ENCODE results near the gene SLC66A1.
A peak's percentile ranks its signal among the peaks of the same experiment; 100 is the strongest.

SLC66A1 gene

GRCh38 chr1:19325958-19326747 lies 14.0 kb downstream of the SLC66A1 start:
- no peak for DNase-seq

DNA sequence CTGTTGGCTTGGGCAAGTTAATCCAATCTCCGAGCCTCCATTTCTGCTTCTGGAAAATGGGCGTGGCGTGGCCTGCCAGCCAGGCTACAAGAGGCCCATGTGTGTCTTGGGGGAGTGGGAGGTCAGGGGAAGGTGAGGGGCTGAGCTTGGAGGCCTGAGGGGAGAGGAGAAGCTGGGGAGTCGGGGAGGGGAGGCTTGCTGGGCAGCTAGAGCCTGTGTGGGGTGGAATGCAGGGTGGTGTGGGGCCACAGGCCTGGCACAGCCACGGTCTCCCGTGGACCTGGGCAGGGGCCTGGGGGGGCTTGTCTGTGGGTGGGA lies 14.6 kb downstream of the SLC66A1 start:
- DNase-seq, result no peak

GRCh38 chr1:19327301-19327700 lies 15.2 kb downstream of the SLC66A1 start:
- DNase-seq, result no peak

DNA sequence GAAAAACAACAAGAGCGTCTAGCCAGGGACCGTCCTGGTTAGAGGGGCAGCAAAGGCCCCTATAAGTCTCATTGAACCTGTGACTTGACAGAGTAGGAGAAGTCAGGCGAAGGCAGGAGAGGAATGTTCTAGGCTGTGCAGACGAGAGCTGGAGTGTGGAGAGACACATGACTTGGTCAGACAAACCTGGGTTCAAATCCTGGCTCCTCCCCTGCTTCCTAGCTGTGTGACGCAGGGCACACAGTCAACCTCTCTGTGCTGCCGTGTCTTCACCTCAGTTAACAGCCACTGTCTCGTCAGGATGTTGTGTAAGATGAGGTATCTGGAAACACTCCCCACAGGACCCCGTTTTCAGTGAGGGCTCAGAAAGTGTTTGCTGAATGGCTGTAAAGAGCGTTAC lies 15.6 kb downstream of the SLC66A1 start:
- no peak for DNase-seq

DNA sequence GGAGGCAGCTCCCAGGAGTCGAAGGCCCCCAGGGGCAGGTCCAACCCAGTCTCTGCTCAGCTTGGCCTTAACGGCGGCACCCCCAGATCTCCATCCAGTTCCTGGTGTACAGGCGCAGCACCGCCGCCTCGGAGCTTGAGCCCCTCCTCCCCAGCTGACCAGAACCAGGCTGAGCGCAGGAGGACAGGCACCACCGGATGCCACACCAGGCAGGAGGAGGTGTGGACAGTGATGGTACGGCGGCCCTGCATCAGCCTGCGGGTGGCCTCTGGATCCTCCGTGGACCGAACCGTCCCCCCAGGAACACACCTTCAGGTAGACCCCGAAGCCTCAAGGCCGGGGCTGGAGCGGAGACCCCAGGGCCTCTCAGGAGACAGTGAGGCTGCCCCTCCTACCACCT lies 16.4 kb downstream of the SLC66A1 start:
- no peak for DNase-seq

DNA sequence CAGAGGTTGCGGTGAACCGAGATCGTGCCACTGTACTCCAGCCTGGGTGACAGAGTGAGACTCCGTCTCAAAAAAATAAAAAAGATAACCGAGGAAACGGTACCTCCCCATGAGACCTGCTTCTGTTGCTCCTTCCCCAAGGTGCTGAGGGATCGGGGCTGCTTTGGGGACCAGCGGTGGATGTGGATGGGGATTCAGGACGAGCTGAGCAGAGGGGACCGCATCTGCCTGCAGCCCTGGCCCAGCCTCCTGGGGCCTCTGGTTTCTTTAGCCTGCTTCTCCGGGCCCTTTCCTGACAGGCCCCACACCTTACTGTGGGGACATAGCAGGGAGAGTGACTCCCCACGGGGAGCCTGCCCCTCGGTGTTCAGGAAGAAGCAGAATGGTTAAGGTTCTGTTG lies 17.1 kb downstream of the SLC66A1 start:
- no peak for DNase-seq

- DNase-seq, result no peak
Measured at GRCh38 chr1:19329611-19330010, 17.5 kb downstream of the SLC66A1 start.

- DNase-seq, result no peak
Measured at GRCh38 chr1:19330449-19331135, 18.5 kb downstream of the SLC66A1 start.

GRCh38 chr1:19331262-19331878 lies 19.2 kb downstream of the SLC66A1 start:
- DNase-seq, result no peak

GRCh38 chr1:19332832-19333231 lies 20.7 kb downstream of the SLC66A1 start:
- DNase-seq, result no peak

- no peak for DNase-seq
Measured at GRCh38 chr1:19333587-19334354, 21.6 kb downstream of the SLC66A1 start.

- no peak for DNase-seq
Measured at GRCh38 chr1:19336543-19336942, 24.4 kb downstream of the SLC66A1 start.

DNA sequence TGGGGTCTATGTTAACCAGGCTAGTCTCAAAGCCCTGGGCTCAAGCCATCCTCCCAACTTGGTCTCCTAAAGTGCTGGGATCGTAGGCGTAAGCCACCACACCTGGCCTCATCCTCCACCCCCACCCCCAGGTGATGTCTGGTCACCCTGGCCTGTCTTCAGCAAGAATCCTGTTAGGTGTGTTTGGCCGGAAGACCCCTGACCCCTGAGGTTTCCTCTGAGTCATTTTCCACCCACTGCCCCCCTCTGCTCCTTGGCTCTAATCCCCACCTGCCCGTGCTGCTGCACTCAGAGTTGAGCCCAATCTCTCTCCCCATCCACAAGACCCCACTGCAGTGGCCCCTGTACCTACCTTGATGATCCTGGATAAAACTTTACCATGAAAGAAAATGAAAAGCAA lies 25.2 kb downstream of the SLC66A1 start:
- no peak for DNase-seq

DNA sequence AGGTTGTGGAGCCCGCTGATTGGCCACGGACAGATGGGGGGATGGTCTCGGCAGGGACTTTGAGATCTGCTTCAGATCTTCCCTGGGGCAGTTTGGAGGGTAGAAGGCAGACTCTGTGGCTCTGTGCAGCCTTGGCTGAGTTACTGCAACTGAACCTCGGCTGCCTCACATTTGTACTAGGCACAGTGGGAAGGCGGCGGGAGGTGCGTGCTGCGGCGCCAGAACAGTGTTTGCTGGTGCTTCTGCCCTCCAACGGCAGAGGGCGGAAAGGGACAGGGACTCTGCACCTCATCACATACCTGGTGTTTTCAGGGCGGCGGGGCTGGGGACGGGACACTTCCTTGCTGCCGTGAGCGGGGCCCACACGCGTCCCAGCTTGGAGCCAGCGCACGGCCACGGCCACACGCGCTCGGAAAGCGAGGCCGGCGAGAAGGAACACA lies 26.2 kb downstream of the SLC66A1 start:
- no peak for DNase-seq

- DNase-seq, result no peak
Measured at GRCh38 chr1:19339214-19339861, 27.2 kb downstream of the SLC66A1 start.

DNA sequence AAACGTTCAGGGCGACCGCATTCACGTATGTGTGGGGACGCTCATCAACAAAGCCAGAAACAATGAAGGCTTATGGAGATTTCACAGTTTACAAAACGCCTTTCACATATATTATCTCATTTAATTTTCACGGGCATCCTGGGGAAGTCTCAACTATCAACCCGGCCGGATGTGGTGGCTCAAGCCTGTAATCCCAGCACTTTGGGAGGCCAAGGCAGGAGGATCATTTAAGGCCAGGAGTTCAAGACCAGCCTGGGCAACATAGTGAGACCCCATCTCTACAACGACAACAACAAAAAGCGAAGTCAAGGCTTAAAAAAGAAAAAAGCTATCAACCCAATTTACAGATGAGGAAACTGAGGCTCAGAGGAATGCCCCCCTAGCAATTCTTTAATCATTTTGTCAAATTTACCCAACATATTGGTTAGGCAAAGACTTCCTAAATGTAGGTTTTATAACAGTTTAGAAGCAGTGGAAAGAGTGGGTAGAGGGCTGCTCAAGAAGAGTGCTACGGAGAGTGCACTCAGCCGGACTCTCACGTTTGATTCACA lies 28.3 kb downstream of the SLC66A1 start:
- no peak for DNase-seq

GRCh38 chr1:19341201-19342061 lies 29.3 kb downstream of the SLC66A1 start:
- DNase-seq, result peak; percentile 56

- no peak for DNase-seq
Measured at GRCh38 chr1:19342062-19342750, 30.1 kb downstream of the SLC66A1 start.

- DNase-seq, result no peak
Measured at GRCh38 chr1:19342894-19343616, 30.9 kb downstream of the SLC66A1 start.

Data from central memory CD4-positive, alpha-beta T cell (primary cell).